Measurements from ENCODE around the gene PKD1L1.
"Not testable (repeated sequence)": the region's sequence is repeated elsewhere in the genome, so short reads cannot be mapped to it uniquely, and the experiment has no call there.

GRCh38 chr7:47793186-47793585 is 155.1 kb downstream of the PKD1L1 start:
- not testable (repeated sequence) for TF ChIP-seq CTCF, POLR2A (IDR thresholded peaks at IDR 0.05)

All from transverse colon (tissue), 3 donors.